K562 (cell line): ENCODE measurements around the gene SLC16A10. TPM values are rescaled to one million over a fixed set of nuclear protein-coding genes. Genes with fewer than 3 reads are reported as not detected.

ENCODE experiments used
- ATAC-seq: fragments of 200-7000 bp; cut with Tn5 transposase; 3 replicates; pipeline ENCODE4 v1.9.1; 2020; ENCODE audit warnings: moderate library complexity
- BruUV-seq: library from RNA; stranded (reverse); fragments of 400-500 nt; replicated peaks from 2 replicates; lab custom pipeline; 2021; lab: Mats Ljungman, UMichigan
- CTCF ChIA-PET: fragments of 300-600 bp; formaldehyde crosslinking; extraction: SDS; loops from one replicate; lab custom pipeline; 2021; ENCODE audit warnings: low intra/inter-chr PET ratio; lab: Yijun Ruan, JAX
- POLR2A ChIA-PET: fragments of 300-600, 350-650 bp; sonication (Branson Sonifier 250); formaldehyde crosslinking; extraction: SDS; loops from one replicate; lab custom pipeline; 2021; ENCODE audit warnings: antibody characterized with exemption, inconsistent platforms; lab: Yijun Ruan, JAX
- DNase-seq, 4 experiments: peaks; one replicate each; pipeline versions ENCODE4 v3.0.0 to v3.0.0-alpha.2; 2011 to 2018; ENCODE audit warnings: low spot score in 3 of 4, mixed read lengths in 3 of 4; ENCODE audit errors: extremely low read depth in 1 of 4
- FAIRE-seq: peaks from 2 replicates; lab custom pipeline; 2011; peaks lifted over from hg19 to GRCh38; lab: Jason Lieb, UNC
- H2AFZ ChIP-seq: 2 replicates; pipeline ENCODE4 v1.6.0; 2011; ENCODE audit warnings: low read depth, low read length, control low read depth, inconsistent platforms
- H3K27ac ChIP-seq: fragments of 200-600 bp; 3 replicates; pipeline ENCODE4 v1.8.0; 2011; ENCODE audit warnings: low read depth, mild to moderate bottlenecking, control low read depth, inconsistent platforms, low read length, moderate library complexity, mixed read lengths; ENCODE audit errors: extremely low read depth
- H3K27me3 ChIP-seq, 2 experiments: fragments of 300-600 bp in 1 of 2; 2 replicates in 1 of 2; 3 replicates in 1 of 2; pipeline versions ENCODE4 v1.6.0 to v1.8.0; 2011; ENCODE audit warnings: inconsistent platforms in 2 of 2, low read length in 2 of 2, mild to moderate bottlenecking in 1 of 2, mixed read lengths in 1 of 2, moderate library complexity in 1 of 2; ENCODE audit not compliant: control insufficient read depth in 2 of 2, insufficient read depth in 2 of 2
- H3K36me3 ChIP-seq: fragments of 300-600 bp; 3 replicates; pipeline ENCODE4 v1.8.0; 2011; ENCODE audit warnings: mild to moderate bottlenecking, low read length, inconsistent platforms; ENCODE audit not compliant: control insufficient read depth, insufficient read depth
- H3K4me1 ChIP-seq, 2 experiments: fragments of 200-600 bp in 1 of 2; replicated peaks in 1 of 2; 2 replicates in 1 of 2; 3 replicates in 1 of 2; pipeline versions ENCODE4 v1.5.1 to v1.8.0; 2011; ENCODE audit warnings: inconsistent platforms in 2 of 2, low read length in 2 of 2, mild to moderate bottlenecking in 1 of 2, mixed read lengths in 1 of 2, moderate library complexity in 1 of 2; ENCODE audit not compliant: control insufficient read depth in 2 of 2, insufficient read depth in 2 of 2
- H3K4me2 ChIP-seq: 2 replicates; pipeline ENCODE4 v1.6.1; 2011; ENCODE audit warnings: low read length, control low read depth, inconsistent platforms, mixed read lengths; ENCODE audit not compliant: insufficient read depth
- H3K4me3 ChIP-seq: fragments of 200-600 bp; sonication (generic), shearing (Covaris generic); 2 replicates; pipeline ENCODE4 v1.5.1; 2016; ENCODE audit warnings: control low read depth, inconsistent platforms
- H3K79me2 ChIP-seq: fragments of 200-600 bp; 3 replicates; pipeline ENCODE4 v1.8.0; 2011; ENCODE audit warnings: low read length, inconsistent platforms; ENCODE audit not compliant: control insufficient read depth, insufficient read depth
- H3K9ac ChIP-seq, 2 experiments: 2 replicates each; pipeline versions ENCODE4 v1.6.0 to v1.6.1; 2011; ENCODE audit warnings: low read depth in 2 of 2, low read length in 2 of 2, control low read depth in 1 of 2, inconsistent platforms in 1 of 2, mild to moderate bottlenecking in 1 of 2, mixed read lengths in 1 of 2; ENCODE audit not compliant: insufficient read depth in 1 of 2
- H3K9me1 ChIP-seq: one replicate; pipeline ENCODE4 v1.6.0; 2011; ENCODE audit warnings: inconsistent platforms, mild to moderate bottlenecking, low read length, moderate library complexity; ENCODE audit not compliant: control insufficient read depth, insufficient read depth
- H3K9me3 ChIP-seq: replicated peaks from 2 replicates; pipeline ENCODE4 v1.5.1; 2011; ENCODE audit warnings: low read depth, low read length, inconsistent platforms; ENCODE audit not compliant: control insufficient read depth, insufficient read depth
- H4K20me1 ChIP-seq: replicated peaks from 2 replicates; pipeline ENCODE4 v1.6.1; 2011; ENCODE audit warnings: low read length, inconsistent platforms, mixed read lengths; ENCODE audit not compliant: control insufficient read depth, insufficient read depth
- C11orf30 ChIP-seq: fragments of 450-650 bp; IDR thresholded peaks from 2 replicates; pipeline ENCODE4 v1.6.1; 2016; ENCODE audit warnings: low read depth, mild to moderate bottlenecking
- CBX1 ChIP-seq: sonication (generic); IDR thresholded peaks from 2 replicates; pipeline ENCODE4 v1.6.1; 2016; ENCODE audit warnings: antibody characterized with exemption, low read depth, mild to moderate bottlenecking
- GATAD2B ChIP-seq: fragments of 450-650 bp; IDR thresholded peaks from 2 replicates; pipeline ENCODE4 v1.6.1; 2017; ENCODE audit warnings: mild to moderate bottlenecking, borderline replicate concordance
- MAFF ChIP-seq: IDR thresholded peaks from 2 replicates; pipeline ENCODE4 v1.6.1; 2012; ENCODE audit warnings: low read length, improper control_type of control experiment
- MAFG ChIP-seq: fragments of 450-650 bp; conservative IDR thresholded peaks from 2 replicates; pipeline ENCODE4 v1.6.1; 2016; ENCODE audit warnings: missing genetic modification characterization, missing compliant biosample characterization
- MAFK ChIP-seq: IDR thresholded peaks from 2 replicates; pipeline ENCODE4 v1.6.1; 2011; ENCODE audit warnings: low read length, improper control_type of control experiment
- NFE2 ChIP-seq: IDR thresholded peaks from 2 replicates; pipeline ENCODE4 v1.6.1; 2014; ENCODE audit warnings: antibody characterized with exemption, low read depth
- SMAD2 ChIP-seq: fragments of 150-350 bp; IDR thresholded peaks from 2 replicates; pipeline ENCODE4 v1.6.1; 2014; ENCODE audit warnings: low read depth, mild to moderate bottlenecking, low read length
- SMARCA5 ChIP-seq: fragments of 450-650 bp; IDR thresholded peaks from 2 replicates; pipeline ENCODE4 v1.6.1; 2016
- ZNF316 ChIP-seq: fragments of 450-650 bp; IDR thresholded peaks from 2 replicates; pipeline ENCODE4 v1.6.1; 2016
- WGBS: fragments of 100-300 bp; shearing (Covaris generic); methylation state at CpG from one replicate; pipeline ENCODE4 v1.1.6; 2016; ENCODE audit warnings: low coverage, mixed read lengths; ENCODE audit not compliant: insufficient coverage; ENCODE audit errors: missing lambda C conversion rate; 5-methylcytosine and 5-hydroxymethylcytosine counted together
- in situ Hi-C: fragments of 300-500 bp; cut with MboI; formaldehyde crosslinking; loops from 4 replicates; pipeline ENCODE4 v1.15.0; 2018; ENCODE audit warnings: inconsistent platforms, mixed read lengths
- intact Hi-C: fragments of 100-400 bp; cut with micrococcal nuclease; formaldehyde crosslinking; loops from 2 replicates; pipeline ENCODE4 v1.14.2; 2022
- polyA plus RNA-seq, 8 experiments: library from polyadenylated mRNA; depleted of rRNA in 4 of 8; stranded (reverse) in 5 of 8; unstranded in 3 of 8; fragments of >200 nt; fragmentation: Nextera tagmentation in 2 of 8; fragmentation: Illumina TruSeq in 1 of 8; extraction: Ambion mirVana in 2 of 8; extraction: Trizol in 1 of 8; gene quantifications; 2 replicates each; pipeline versions ENCODE4 v1.2.1 to v1.2.3, GENCODE V29; 2011 to 2014; ENCODE audit warnings: inconsistent platforms in 1 of 8, missing spikeins in 1 of 8
- total RNA-seq, 7 experiments: library from RNA; depleted of rRNA in 6 of 7; stranded (reverse); fragments of >200 nt in 6 of 7; fragmentation: Illumina TruSeq in 2 of 7; extraction: Trizol in 2 of 7; gene quantifications; 2 replicates each; pipeline versions ENCODE4 v1.2.1 to v1.2.3, GENCODE V29; 2011 to 2021; ENCODE audit warnings: low replicate concordance in 1 of 7

Gene SLC16A10
- total and polyA plus RNA-seq, 9 of the 15 experiments (the other 6 are each of a cell fraction or from before 2014, with no cell fraction given): 0.02 to 0.54 (median 0.24) TPM; not detected in 4

DNA sequence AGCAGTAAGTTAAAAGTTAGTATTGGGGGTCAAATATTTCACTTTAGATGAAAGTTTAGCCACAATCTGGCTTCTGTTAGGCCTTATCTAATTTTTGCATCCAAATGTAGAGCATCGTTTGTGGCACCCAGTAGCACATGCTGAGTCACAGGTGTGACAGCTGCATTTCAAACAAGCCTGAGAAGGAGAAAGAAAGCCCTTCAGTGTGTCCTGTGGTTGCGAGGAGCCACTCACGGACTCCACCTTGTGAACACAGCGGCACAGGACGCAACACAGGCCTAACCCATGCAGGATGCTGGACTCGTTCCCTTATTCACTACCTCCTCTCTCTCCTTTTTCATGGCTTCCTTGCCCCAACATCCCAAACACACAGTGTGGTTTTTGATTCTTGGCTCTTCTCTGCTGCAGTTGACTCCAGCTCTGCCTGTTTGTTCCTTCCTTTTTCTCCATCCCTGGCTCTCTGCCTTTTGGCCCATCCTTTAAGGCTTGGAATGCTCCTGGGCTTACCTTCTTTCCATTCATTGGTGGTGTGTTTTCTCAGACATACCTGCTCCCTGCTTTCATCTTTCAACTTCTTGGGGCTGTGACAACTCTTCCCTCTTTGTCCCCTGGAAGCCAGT, 124.2 kb downstream of the SLC16A10 start (continued):
- TF ChIP-seq GATAD2B (no peak), SMAD2 (no peak), MAFF (peak; percentile 37; the same call in 1 of the 2 replicates), C11orf30 (peak; percentile 76; the same call in 1 of the 2 replicates)
- TF ChIP-seq, all 486 proteins: peak for 23

DNA sequence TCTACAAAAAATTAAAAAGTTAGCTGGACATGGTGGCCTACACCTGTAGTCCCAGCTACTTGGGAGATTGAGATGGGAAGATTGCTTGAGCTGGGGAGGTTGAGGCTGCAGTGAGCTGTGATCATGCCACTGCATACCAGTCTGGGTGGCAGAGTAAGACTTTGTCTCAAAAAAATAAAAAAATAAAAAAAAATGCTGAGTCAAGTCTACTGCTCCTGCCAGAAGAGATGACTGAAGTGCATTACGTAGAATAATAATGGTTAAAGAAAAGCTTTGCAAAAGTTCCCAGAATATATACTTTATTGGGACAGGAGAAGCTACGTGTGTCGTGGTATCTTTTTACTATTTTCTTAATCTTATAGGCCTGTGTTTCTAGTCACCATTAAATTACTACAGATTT, 125.3 kb downstream of the SLC16A10 start:
- DNase-seq: no peak
- Histone ChIP-seq H3K9me1 (no peaks in the 10 kb centered on the region), H3K9me3 (no peaks in the 10 kb centered on the region), H3K27me3 (peaks cover 4 to 6% of the 10 kb centered on the region in 2 experiments; a peak in 4 of 5 replicates), H4K20me1 (0 out of 2 replicates have a peak, but pooled peaks cover 3% of the 10 kb centered on the region), H3K4me3 (no peak overlapping the region), H3K27ac (no peak overlapping the region), H3K4me1 (peaks cover 0 to 7% of the 10 kb centered on the region in 2 experiments; a peak in 2 of 5 replicates), H3K36me3 (no peaks in the 10 kb centered on the region), H3K4me2 (no peak overlapping the region), H3K9ac (no peak overlapping the region), H2AFZ (no peak overlapping the region), H3K79me2 (no peaks in the 10 kb centered on the region)
- ATAC-seq: no peak
- CTCF ChIA-PET: no interaction called here
- in situ Hi-C loops: loop anchor here (5.0 kb wide), 1 partner anchor 155 kb away; no protein-coding TSS in a partner anchor
- 17% methylated on average over 3 of the region's 3 CpGs for whole genome bisulfite sequencing
- peak; percentile 25; the same call in 1 of the 2 replicates for TF ChIP-seq MAFK
- TF ChIP-seq C11orf30: peak; percentile 85
- peak; percentile 83 for TF ChIP-seq MAFG (tag)
- no peak for TF ChIP-seq SMARCA5
- TF ChIP-seq MAFF: peak; percentile 46
- no peak for TF ChIP-seq CBX1
- TF ChIP-seq NFE2: 0 out of 2 replicates have a peak, but pooled peaks have one; percentile 15
- peak; percentile 90 for TF ChIP-seq ZNF316
- POLR2A ChIA-PET: interaction anchor here (1.4 kb wide), 1 partner anchor 39 kb away, joined by 3 read pairs; no protein-coding TSS in a partner anchor
- intact Hi-C loops: loop anchor here (5.0 kb wide), 2 partner anchors 40 to 180 kb away; no protein-coding TSS in a partner anchor
- FAIRE-seq: no peak
- BruUV-seq: no TSS peak
